CD14-positive monocyte (primary cell): Measurements from ENCODE around the gene PAFAH1B2. TPM values are rescaled to one million over a fixed set of nuclear protein-coding genes. Genes with fewer than 3 reads are reported as not detected.
A peak's percentile ranks its signal among the peaks of the same experiment; 100 is the strongest.

Experiments
- DNase-seq, 3 donors: peaks; one replicate each; pipeline ENCODE4 v3.0.0-alpha.2; 2011 to 2022
- H2AFZ ChIP-seq: 2 replicates; pipeline ENCODE4 v1.6.0; 2012; ENCODE audit warnings: mild to moderate bottlenecking, low read depth, low read length, inconsistent platforms; ENCODE audit not compliant: insufficient read depth, poor library complexity, severe bottlenecking
- H3K27ac ChIP-seq, 2 donors: 1 replicate in 1 of 2; 2 replicates in 1 of 2; pipeline ENCODE4 v1.5.1; 2012 to 2013; ENCODE audit warnings: low read length in 2 of 2, control low read depth in 1 of 2, inconsistent platforms in 1 of 2, low read depth in 1 of 2, mild to moderate bottlenecking in 1 of 2
- H3K27me3 ChIP-seq, 2 donors: one replicate each; pipeline versions ENCODE4 v1.6.0 to v1.6.1; 2011 to 2013; ENCODE audit warnings: low read length in 2 of 2; ENCODE audit not compliant: control insufficient read depth in 2 of 2, insufficient read depth in 2 of 2
- H3K36me3 ChIP-seq, 2 donors: replicated peaks in 1 of 2; 1 replicate in 1 of 2; 2 replicates in 1 of 2; pipeline versions ENCODE4 v1.5.1 to v1.6.1; 2012 to 2013; ENCODE audit warnings: low read length in 2 of 2, control low read depth in 1 of 2, inconsistent platforms in 1 of 2, mild to moderate bottlenecking in 1 of 2; ENCODE audit not compliant: insufficient read depth in 2 of 2, control insufficient read depth in 1 of 2
- H3K4me1 ChIP-seq, 2 donors: 1 replicate in 1 of 2; 2 replicates in 1 of 2; pipeline versions ENCODE4 v1.5.1 to v1.6.1; 2012 to 2013; ENCODE audit warnings: low read length in 2 of 2, control low read depth in 1 of 2, inconsistent platforms in 1 of 2, mild to moderate bottlenecking in 1 of 2, moderate library complexity in 1 of 2; ENCODE audit not compliant: insufficient read depth in 2 of 2, control insufficient read depth in 1 of 2
- H3K4me2 ChIP-seq: replicated peaks from 2 replicates; pipeline ENCODE3; 2012; ENCODE audit warnings: low read length, moderate library complexity, mild to moderate bottlenecking; ENCODE audit not compliant: poor library complexity, severe bottlenecking; ENCODE audit errors: extremely low read depth
- H3K4me3 ChIP-seq, 3 experiments: fragments of 200-600 bp in 1 of 3; sonication (generic) in 1 of 3; replicated peaks in 1 of 3; 1 replicate in 2 of 3; 2 replicates in 1 of 3; pipeline ENCODE4 v1.5.1; 2011 to 2013; ENCODE audit warnings: low read length in 3 of 3, mild to moderate bottlenecking in 3 of 3, control low read depth in 2 of 3, low read depth in 2 of 3, inconsistent platforms in 1 of 3, moderate library complexity in 1 of 3
- H3K79me2 ChIP-seq: 2 replicates; pipeline ENCODE4 v1.6.0; 2012; ENCODE audit warnings: mild to moderate bottlenecking, control low read depth, inconsistent platforms, low read length, moderate library complexity; ENCODE audit not compliant: insufficient read depth
- H3K9ac ChIP-seq: 2 replicates; pipeline ENCODE4 v1.6.0; 2017; ENCODE audit warnings: low read length, mild to moderate bottlenecking; ENCODE audit not compliant: insufficient read depth, poor library complexity, severe bottlenecking
- H3K9me3 ChIP-seq, 2 donors: replicated peaks in 1 of 2; 1 replicate in 1 of 2; 2 replicates in 1 of 2; pipeline versions ENCODE4 v1.5.1 to v1.6.1; 2012 to 2013; ENCODE audit warnings: low read length in 2 of 2, control low read depth in 1 of 2; ENCODE audit not compliant: control insufficient read depth in 1 of 2, insufficient read depth in 1 of 2
- H4K20me1 ChIP-seq: 2 replicates; pipeline ENCODE4 v1.6.0; 2012; ENCODE audit warnings: mild to moderate bottlenecking, low read length, control low read depth, moderate library complexity; ENCODE audit not compliant: insufficient read depth
- H3K27ac Mint-ChIP-seq, 7 donors: one replicate each; pipeline ENCODE4 v1.8.0; 2020; ENCODE audit warnings: mild to moderate bottlenecking in 7 of 7, mixed read lengths in 7 of 7, moderate library complexity in 6 of 7, inconsistent platforms in 2 of 7
- H3K27me3 Mint-ChIP-seq, 3 donors: one replicate each; pipeline ENCODE4 v1.8.0; 2021 to 2022; ENCODE audit warnings: low read depth in 3 of 3, mild to moderate bottlenecking in 3 of 3, mixed read lengths in 3 of 3, moderate library complexity in 3 of 3, inconsistent platforms in 1 of 3
- H3K36me3 Mint-ChIP-seq, 2 donors: one replicate each; pipeline ENCODE4 v1.8.0; 2020; ENCODE audit warnings: mixed read lengths in 2 of 2, inconsistent platforms in 1 of 2, mild to moderate bottlenecking in 1 of 2
- H3K4me1 Mint-ChIP-seq: one replicate; pipeline ENCODE4 v1.8.0; 2020; ENCODE audit warnings: mild to moderate bottlenecking, mixed read lengths
- H3K4me3 Mint-ChIP-seq, 2 donors: one replicate each; pipeline ENCODE4 v1.8.0; 2020; ENCODE audit warnings: mild to moderate bottlenecking in 2 of 2, mixed read lengths in 2 of 2, moderate library complexity in 1 of 2
- H3K9me3 Mint-ChIP-seq, 7 donors: one replicate each; pipeline ENCODE4 v1.8.0; 2020 to 2022; ENCODE audit warnings: mixed read lengths in 7 of 7, mild to moderate bottlenecking in 6 of 7, moderate library complexity in 6 of 7, inconsistent platforms in 2 of 7
- CTCF ChIP-seq: fragments of 200-600 bp; IDR thresholded peaks from one replicate; pipeline ENCODE4 v1.8.0; 2022; ENCODE audit warnings: antibody characterized with exemption, mild to moderate bottlenecking
- WGBS: methylation state at CpG from one replicate; pipeline ENCODE4 v1.1.5; 2013; ENCODE audit warnings: missing lambda C conversion rate; ENCODE audit not compliant: insufficient coverage; 5-methylcytosine and 5-hydroxymethylcytosine counted together
- intact Hi-C, 2 donors: fragments of 100-400 bp; cut with micrococcal nuclease; formaldehyde crosslinking; loops; one replicate each; pipeline versions ENCODE4 v1.15.0 to v1.15.1; 2023
- polyA plus RNA-seq, 3 donors: library from polyadenylated mRNA; depleted of rRNA in 1 of 3; unstranded in 2 of 3; stranded (reverse) in 1 of 3; fragments of 300-500 nt in 2 of 3; fragments of >200 nt in 1 of 3; fragmentation: Illumina TruSeq in 2 of 3; gene quantifications; 1 replicate in 2 of 3; 2 replicates in 1 of 3; pipeline ENCODE4 v1.2.3, GENCODE V29; 2012 to 2021

The PAFAH1B2 gene
- polyA plus RNA-seq, 3 donors = 16.9 to 25.1 (median 23.7) TPM

GRCh38 chr11:117195258-117195657 lies 51.2 kb downstream of the PAFAH1B2 start:
- Histone ChIP-seq H3K36me3 (peaks cover 60 to 83% of the 10 kb centered on the region in 2 donors), H3K9ac (no peak overlapping the region), H3K4me3 (no peak overlapping the region), H3K4me1 (peaks cover 23 to 27% of the 10 kb centered on the region in 2 donors), H2AFZ (no peak overlapping the region), H4K20me1 (peaks cover 7% of the 10 kb centered on the region), H3K27ac (peak overlapping the region; percentile 50 to 74), H3K79me2 (no peaks in the 10 kb centered on the region), H3K4me2 (peak overlapping the region; percentile 25), H3K9me3 (no peaks in the 10 kb centered on the region), H3K27me3 (no peaks in the 10 kb centered on the region)
- peaks cover 72 to 88% of the 10 kb centered on the region in 2 donors for H3K36me3 Mint-ChIP-seq
- H3K27ac Mint-ChIP-seq = peak overlapping the region; percentile 51 to 89 (median 86)
- no peak for TF ChIP-seq CTCF
- intact Hi-C loops = no loop called here
- peaks cover 31% of the 10 kb centered on the region for H3K4me1 Mint-ChIP-seq
- peaks cover 2 to 7% (median 3%) of the 10 kb centered on the region in 3 donors for H3K27me3 Mint-ChIP-seq
- no peak for DNase-seq
- 67% methylated on average over 4 of the region's 4 CpGs for WGBS
- peak overlapping the region in 1 of 2 donors; percentile 58 for H3K4me3 Mint-ChIP-seq
- H3K9me3 Mint-ChIP-seq = peaks cover 0 to 3% (median 0%) of the 10 kb centered on the region in 7 donors

GRCh38 chr11:117195761-117196160 lies 51.7 kb downstream of the PAFAH1B2 start:
- Mint-ChIP-seq H3K36me3 (peaks cover 68 to 85% of the 10 kb centered on the region in 2 donors), H3K27ac (peak overlapping the region in 6 of 7 donors; percentile 7 to 88 (median 82)), H3K9me3 (peaks cover 0 to 3% (median 0%) of the 10 kb centered on the region in 7 donors), H3K4me3 (no peak overlapping the region), H3K27me3 (peaks cover 3 to 7% (median 4%) of the 10 kb centered on the region in 3 donors), H3K4me1 (peaks cover 28% of the 10 kb centered on the region)
- no peak for TF ChIP-seq CTCF
- H3K27me3 ChIP-seq = no peaks in the 10 kb centered on the region
- H3K36me3 ChIP-seq = peaks cover 56 to 78% of the 10 kb centered on the region in 2 donors
- no peaks in the 10 kb centered on the region for H3K79me2 ChIP-seq
- H2AFZ ChIP-seq = no peak overlapping the region
- H4K20me1 ChIP-seq = peaks cover 11% of the 10 kb centered on the region
- no peaks in the 10 kb centered on the region for H3K9me3 ChIP-seq
- H3K4me3 ChIP-seq = no peak overlapping the region
- peaks cover 19 to 22% of the 10 kb centered on the region in 2 donors for H3K4me1 ChIP-seq
- peak overlapping the region; percentile 25 for H3K4me2 ChIP-seq
- peak overlapping the region; percentile 50 to 74 for H3K27ac ChIP-seq
- no peak overlapping the region for H3K9ac ChIP-seq
- intact Hi-C loops = no loop called here
- WGBS = 71% methylated on average over 19 of the region's 19 CpGs
- no peak for DNase-seq
